Measurements from ENCODE around the gene ZNF831. TPM values are rescaled to one million over a fixed set of nuclear protein-coding genes. Genes with fewer than 3 reads are reported as not detected.

Gene ZNF831
- polyA plus RNA-seq, 5 donors, result 0.13 to 0.15 (median 0.15) TPM

DNA sequence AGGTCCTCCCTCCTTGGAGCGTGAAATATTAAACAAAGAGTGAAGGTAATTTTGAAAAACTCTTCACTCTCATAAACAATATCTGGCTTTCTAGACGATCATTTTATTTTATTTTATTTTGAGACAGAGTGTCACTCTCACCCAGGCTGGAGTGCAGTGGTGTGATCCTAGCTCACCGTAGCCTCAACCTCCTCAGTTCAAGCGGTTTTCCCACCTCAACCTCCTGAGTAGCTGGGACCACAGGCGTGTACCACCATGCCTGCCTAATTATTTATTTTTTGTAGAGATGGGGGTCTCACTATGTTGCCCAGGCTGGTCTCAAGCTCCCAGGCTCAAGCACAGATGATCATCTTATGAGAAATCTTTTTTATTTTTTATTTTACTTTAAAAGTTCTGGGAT lies 16.4 kb downstream of the ZNF831 start:
- no peak for DNase-seq

DNA sequence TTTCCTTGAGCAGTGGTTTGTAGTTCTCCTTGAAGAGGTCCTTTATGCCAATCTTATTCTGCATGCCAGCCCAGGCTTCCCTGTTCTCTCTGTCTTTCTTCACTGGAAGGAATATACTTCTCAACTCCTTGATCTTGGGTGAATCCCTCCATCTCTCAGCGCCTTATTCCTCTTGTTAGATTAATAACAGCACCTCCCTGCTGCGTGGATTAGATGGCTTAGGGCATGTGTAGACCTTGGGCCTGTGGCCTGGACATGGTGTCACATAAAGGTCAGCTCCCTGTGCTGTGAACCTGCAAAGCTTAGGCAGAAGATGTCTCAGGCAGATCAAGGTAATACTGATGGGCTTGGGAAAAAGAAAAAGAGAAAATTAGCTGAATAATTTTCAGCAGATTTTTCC lies 18.3 kb downstream of the ZNF831 start:
- DNase-seq, result no peak

DNA sequence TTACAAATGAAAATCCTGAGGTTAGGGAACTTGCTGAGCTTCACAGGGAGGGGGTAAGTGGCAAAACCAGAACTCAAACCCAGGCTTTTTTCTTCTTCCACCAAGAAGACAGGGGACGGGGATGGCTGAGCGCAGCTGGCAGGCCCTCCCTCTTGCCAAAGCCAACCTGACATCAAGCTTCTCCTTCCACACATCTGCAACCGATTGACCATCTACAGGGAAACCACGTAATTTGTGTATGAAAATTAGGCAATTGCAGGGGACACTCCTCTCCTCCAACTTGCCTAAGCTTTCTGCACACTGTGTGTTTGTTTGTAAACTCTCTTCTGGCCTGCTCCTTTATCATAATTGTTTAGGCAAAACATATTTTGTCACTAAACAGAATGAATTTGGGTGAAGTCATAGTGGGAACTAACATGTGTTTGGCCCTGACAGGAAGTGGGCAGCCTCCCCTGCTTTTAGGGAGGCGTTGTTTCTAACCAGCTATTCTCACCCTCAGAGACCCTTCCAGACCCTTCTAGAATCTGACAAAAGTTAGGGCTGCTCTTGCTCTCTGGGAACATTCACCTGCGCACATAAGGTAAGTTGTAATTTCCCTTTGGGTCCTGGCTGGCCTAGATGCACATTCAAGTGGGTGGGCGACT lies 18.9 kb downstream of the ZNF831 start:
- DNase-seq, result no peak

DNA sequence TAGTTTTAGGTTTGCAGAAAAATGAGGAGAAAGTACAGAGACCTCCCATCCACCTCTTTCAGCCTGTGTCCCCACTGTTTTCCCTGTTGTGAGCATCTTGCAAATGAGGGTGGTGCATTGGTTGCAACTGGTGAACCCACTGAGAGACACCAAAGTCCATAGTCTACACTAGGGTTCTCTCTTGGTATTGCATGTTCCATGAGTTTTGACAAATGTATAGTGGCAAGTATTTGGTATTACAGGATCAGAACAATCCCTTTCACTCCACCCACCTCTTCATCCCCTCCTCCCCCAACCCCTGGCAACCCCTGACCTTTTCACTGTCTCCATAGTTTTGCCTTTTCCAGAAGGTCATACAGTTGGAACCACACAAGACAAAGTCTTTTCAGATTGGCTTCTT lies 20.1 kb downstream of the ZNF831 start:
- DNase-seq, result no peak

DNA sequence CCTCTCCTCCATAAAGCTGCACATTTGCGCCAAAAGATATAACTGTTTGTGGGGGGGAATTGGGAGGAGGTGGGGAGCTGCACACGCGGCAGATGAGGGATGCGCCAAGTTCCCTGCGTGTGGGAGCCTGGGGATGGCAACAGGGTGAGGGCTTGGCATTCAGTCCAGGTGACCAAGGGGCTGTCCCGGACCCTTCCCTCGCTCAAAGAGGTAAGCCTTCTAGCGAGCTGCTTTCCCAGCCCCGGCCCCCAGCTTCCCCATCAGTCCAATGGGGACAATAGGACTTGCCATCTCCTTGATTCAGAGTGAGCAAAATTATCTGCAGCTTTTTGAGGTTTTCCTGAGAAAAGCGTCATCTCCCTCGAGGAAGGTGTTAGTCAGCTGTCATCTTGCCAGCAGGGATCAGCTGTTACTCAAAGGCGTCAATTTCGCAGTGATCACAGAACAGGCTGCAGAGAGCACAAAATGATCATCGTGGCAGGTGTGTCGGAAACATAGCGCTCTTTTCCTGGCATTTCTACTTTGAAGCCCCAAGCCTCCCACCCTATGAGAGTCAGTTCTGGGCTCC lies 21.3 kb downstream of the ZNF831 start:
- DNase-seq, result no peak

DNA sequence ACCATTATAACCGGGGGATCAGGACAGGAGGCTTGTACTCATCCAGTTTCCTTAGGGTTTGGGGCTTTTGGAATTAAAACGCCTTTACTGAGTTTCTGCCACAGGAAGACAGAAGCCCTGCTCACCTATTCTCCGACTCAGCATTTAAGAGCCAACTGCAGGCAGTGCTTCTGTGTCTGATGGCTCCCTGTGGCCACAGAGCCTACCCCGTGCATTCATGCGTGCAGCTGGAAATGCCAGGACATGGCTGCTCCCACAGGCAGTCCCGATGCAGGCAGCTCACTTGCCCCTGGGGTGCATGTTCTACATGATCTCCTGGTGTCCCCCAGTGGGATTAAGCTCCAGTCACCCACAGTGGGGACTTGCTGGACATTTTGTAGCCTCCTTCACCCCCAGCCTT lies 22.2 kb downstream of the ZNF831 start:
- no peak for DNase-seq

DNA sequence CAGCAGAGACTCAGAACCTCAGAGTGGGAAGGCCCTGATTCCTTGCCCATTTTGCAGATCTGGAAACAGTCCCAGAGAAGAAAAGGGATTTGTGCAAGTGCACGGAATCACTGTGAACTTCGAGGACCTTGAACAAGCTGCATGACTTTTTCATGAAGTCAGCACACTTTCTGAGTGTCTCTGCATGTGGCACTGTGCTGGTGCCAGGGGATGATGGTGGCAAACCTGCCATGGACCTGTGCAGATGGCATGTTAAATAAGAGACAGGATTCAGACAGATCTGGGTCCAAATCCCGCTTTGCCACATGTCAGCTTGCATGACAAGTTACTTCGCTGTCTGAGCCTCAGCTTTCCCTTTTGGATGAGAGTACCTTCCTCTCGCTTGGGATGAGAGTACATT lies 26.8 kb downstream of the ZNF831 start:
- DNase-seq, result no peak

DNA sequence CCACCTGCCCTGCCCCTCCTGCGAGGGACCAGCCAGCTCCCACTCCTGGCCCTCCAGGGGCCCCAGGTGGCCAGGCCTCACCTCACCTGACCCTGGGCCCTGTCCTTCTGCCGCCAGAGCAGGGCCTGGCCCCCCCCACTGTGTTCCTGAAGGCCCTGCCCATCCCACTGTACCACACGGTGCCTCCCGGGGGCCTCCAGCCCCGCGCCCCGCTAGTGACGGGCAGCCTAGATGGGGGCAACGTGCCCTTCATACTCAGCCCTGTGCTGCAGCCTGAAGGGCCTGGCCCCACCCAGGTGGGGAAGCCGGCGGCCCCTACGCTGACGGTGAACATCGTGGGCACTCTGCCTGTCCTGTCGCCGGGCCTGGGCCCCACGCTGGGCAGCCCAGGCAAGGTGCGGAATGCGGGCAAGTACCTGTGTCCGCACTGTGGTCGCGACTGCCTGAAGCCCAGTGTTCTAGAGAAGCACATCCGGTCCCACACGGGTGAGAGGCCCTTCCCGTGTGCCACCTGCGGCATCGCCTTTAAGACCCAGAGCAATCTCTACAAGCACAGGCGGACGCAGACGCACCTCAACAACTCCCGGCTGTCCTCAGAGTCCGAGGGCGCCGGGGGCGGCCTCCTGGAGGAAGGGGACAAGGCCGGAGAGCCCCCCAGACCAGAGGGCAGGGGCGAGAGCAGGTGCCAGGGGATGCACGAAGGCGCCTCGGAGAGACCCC lies 27.6 kb downstream of the ZNF831 start:
- DNase-seq, result no peak

DNA sequence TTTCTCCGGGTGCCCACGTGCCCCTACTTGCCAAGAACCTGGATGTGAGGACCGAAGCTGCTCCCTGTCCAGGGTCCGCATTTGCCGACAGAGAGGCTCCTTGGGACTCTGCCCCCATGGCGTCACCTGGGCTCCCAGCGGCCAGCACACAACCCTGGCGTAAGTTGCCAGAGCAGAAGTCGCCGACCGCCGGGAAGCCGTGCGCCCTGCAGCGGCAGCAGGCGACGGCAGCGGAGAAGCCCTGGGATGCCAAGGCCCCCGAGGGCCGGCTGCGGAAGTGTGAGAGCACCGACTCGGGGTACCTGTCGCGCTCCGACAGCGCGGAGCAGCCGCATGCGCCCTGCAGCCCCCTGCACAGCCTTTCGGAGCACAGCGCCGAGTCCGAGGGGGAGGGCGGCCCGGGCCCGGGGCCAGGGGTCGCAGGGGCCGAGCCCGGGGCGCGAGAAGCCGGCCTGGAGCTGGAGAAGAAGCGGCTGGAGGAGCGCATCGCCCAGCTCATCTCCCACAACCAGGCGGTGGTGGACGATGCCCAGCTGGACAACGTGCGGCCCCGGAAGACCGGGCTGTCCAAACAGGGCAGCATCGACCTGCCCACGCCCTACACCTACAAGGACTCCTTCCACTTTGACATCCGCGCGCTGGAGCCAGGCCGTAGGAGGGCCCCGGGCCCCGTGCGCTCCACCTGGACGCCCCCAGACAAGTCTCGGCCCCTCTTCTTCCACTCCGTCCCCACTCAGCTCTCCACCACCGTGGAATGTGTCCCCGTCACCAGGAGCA lies 28.3 kb downstream of the ZNF831 start:
- DNase-seq, result no peak

DNA sequence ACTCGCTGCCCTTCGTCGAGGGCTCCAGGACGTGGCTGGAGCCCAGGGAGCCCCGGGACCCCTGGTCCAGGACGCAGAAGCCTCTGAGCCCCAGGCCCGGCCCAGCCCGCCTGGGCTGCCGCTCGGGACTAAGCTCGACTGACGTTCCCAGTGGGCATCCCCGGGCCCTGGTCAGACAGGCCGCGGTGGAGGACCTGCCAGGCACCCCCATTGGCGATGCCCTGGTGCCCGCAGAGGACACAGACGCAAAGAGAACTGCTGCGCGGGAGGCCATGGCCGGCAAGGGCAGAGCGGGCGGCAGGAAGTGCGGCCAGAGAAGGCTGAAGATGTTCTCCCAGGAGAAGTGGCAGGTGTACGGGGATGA lies 28.9 kb downstream of the ZNF831 start:
- DNase-seq, result no peak

DNA sequence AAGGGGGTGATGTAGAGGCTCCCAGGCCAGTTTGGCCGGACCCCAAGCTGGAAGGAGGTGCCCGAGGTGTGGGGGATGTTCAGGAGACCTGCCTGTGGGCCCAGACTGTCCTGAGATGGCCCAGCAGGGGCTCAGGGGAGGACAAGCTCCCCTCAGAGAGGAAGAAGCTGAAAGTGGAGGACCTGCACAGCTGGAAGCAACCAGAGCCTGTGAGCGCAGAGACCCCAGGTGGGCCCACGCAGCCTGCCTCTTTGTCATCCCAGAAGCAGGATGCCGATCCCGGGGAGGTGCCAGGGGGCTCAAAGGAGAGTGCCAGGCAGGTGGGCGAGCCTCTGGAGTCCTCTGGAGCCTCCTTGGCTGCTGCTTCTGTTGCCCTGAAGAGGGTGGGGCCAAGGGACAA lies 29.7 kb downstream of the ZNF831 start:
- no peak for DNase-seq

DNA sequence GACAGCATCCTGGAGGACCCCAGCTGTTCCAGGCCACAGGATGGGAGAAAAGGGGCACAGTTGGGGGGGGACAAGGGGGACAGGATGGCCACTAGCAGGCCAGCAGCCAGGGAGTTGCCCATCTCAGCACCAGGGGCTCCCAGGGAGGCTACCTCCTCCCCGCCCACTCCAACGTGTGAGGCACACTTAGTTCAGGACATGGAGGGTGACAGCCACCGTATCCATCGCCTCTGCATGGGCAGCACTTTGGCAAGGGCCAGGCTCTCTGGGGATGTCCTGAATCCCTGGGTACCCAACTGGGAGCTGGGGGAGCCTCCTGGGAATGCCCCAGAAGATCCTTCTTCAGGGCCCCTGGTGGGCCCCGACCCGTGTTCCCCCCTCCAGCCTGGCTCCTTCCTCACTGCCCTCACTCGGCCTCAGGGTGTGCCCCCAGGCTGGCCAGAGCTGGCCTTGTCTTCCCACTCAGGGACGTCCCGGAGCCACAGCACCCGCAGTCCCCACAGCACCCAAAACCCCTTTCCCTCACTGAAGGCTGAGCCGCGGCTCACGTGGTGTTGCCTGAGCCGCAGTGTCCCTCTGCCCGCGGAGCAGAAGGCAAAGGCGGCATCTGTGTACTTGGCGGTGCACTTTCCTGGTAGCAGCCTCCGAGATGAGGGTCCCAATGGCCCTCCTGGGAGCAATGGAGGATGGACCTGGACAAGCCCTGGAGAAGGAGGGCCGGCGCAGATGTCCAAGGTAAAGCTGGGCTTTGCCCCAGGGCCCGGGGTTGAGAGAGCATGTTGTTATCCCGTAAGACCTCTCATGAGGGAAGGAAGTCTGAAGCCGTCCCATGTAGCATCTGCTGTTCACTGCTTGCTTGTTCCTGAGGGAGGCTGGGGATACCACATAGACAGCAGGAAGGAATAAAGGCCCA lies 30.7 kb downstream of the ZNF831 start:
- no peak for DNase-seq

DNA sequence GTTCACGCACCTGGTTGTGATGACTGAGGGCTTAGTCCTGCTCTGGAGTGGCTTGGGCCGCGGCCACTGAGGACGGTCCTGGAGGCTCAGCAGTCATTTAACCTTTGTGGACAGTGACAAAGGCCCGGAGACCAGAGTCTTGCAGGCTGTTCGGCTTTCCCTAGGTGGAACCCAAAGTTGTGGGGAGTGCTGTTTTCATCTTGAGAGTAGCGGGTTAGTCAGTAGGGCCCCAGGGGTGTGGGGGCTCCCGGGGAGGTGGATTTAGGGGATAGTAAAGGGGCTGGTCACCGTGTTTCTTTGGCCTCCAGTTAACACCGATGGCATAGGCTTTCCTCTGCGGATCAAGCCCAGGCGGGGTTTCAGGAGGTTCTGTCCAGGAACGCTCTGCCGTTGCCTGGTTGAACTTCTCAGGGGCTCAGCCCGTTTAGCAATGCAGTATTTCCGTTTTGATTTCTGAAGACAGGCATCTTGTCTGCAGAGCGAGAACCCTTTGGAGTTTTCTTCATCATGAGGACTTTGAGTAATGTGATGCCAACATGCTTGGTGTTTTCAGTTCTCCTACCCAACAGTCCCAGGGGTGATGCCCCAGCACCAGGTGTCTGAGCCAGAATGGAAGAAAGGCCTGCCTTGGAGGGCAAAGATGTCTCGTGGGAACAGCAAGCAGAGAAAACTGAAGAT lies 31.8 kb downstream of the ZNF831 start:
- no peak for DNase-seq

DNA sequence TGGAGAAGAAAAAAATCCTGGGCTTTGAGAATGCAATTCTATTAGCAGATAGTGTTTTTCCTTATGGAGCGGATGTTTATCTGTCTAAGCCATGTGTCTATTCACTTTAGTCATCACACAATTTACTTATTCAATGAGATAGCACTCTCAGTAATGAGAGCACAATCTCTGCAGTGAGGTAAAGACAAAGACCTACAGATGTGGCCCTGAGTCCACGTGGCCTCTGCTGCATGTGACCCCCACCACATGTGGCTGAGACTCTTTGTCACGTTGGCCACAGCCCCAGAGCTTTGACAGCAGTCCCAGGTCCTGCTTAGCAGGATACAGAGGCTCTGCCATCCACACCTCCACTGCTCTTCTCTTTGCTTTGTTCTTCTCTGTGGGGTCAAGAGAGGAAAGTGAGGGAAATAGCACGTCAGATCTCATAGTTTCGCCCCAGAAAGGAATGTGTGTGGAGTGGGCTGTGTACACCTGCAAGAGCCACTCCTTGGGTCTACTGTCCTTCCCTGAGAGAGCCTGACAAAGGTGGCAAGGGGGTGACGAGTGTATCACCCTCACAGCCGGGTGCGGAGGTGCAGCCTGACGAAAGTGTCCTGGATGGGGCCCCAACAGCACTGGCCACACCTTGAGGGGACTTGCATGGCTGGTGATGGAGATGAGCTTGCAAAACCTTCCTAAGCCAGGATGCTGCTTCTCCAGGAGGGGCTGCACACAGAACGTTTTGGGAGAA lies 40.7 kb downstream of the ZNF831 start:
- DNase-seq, result no peak

DNA sequence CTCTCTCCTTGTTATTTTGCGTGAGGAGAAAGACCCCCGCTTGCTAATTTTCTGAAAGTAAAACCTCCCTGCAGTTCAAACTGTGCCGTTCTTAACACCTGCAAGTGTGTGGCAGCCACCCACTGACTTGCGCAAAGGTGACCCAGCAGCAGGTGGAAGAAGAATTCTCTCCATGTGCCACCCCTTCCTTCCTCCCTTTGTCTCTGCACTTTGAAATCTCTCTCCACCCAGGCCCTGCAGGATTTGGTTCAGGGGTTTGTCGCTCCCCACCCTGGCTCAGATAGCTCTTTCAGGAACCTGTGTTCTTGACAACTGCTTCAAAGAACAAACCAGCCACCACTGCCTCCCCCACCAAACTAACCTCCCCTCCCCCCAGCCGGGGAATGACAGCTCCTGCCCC lies 41.4 kb downstream of the ZNF831 start:
- DNase-seq, result no peak

DNA sequence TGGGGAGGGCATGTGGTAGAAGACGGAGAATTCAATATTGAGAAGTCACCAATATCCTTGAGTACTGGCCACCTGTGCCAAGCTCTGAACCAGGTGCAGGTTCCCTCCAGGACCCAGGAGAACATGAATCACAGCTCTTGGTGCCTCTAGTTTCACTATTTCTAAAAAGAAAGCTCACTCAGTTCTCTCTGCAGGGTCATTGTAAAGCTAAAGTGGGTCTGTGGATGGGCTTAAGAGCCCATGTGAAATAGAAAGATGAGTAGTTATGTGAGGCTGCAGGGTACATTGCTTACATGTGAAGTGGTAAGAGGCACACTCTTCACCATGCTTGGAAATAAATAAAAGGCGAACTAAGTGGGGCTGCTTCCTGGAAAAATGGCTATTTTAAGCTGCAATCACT lies 43.6 kb downstream of the ZNF831 start:
- DNase-seq, result no peak

DNA sequence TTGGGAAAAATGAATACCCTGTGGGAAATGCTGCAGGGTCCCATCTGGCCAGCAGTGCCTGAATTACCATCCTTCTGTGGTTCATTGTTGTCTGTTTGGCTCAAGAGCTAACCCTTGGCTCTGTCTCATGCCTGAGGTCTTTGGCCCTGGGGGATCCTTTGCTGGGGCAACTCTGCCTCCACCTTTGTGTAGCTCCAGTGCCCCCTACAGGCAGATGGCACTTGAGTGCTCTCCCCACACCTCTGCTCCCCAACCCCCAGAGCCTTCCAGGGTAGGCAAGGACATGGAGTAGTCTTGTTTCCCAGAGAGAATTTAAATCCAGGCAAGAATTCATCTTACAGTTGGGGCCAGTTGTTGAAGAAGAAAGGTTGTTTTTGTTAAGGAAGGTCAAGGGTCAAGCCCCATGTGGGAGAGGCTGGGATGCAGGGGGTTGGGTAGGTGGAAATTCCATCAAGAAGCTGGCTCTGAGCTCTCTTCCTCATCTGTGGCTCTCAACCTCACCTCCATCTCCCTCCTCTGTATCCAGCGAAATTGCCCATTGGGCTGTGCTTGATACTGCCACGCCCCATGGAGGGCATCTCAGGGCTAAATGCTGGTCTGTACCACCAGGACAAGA lies 44.2 kb downstream of the ZNF831 start:
- no peak for DNase-seq

DNA sequence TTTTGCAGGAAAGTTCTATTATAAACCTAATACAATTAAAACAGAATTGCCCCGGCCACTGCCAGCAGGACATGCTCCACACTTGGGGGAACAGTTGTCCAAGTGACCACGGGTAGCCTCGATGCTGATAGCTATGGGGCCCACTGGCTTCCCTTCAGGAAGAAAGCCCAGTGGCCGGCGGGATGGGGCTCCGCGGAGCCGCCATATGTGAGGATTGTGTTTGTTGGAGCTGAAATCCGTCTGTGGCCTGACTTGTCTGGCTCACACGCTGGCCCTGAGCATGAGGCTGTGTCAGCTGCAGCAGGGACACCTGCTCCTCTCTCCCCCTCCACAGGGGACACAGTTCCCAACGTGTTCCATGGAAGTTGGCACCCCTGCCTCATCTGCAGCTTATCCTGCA lies 46.6 kb downstream of the ZNF831 start:
- DNase-seq, result no peak

DNA sequence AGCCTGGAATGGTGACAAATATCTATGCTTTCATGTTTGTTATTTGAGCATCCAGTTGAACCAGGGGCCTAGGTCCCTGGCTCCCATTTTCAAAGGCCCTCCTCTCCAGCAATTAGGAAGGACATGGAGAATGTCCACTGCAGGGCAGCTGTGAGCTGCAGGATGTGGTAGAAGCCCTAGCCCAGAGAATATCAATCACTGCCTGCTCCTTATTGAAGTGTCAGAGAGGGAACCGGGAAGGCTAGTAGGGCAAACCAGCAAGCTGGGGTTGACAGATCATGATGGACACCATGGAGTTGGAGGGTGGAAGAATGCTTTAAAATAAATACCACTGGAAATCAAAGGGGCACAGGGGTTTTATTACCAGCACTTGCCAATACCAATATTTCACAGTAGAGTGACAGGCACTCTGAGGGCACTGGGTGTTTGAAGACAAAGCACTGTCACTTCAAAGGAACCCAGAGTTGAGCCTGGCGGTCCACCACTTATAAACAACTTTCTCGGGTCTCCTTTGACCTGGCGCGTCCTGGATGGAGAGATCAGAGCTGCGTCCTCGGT lies 47.7 kb downstream of the ZNF831 start:
- no peak for DNase-seq

DNA sequence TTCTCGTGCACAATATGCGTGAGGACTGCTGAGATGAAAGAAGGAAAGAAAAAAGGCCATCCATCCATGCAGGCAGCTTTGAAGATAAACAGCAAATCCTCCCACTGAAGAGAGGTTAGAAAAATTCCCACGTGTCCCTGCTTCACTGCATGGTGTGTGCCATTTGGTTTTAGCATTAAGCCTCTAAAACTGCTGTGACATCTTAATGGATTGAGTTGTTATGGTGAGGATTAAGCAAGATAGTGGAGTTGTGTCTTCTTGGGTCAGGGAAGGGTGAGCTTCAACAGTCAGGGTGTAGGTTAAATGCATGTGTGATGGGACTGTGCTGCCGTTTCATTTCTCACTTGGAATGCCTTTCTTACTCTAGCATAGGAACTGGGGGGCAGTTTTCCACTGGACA lies 50.5 kb downstream of the ZNF831 start:
- DNase-seq, result no peak

Data from right lung (tissue), 5 donors.